ENCODE results near the gene GCNT2.
"Not testable (repeated sequence)": the region's sequence is repeated elsewhere in the genome, so short reads cannot be mapped to it uniquely, and the experiment has no call there.

GCNT2 gene

GRCh38 chr6:10665595-10665994 is 144.4 kb downstream of the GCNT2 start:
- not testable (repeated sequence) for DNase-seq

- no peak for DNase-seq
Measured at GRCh38 chr6:10668126-10668917, 147.2 kb downstream of the GCNT2 start.

- no peak for DNase-seq
Measured at GRCh38 chr6:10676403-10676802, 155.3 kb downstream of the GCNT2 start.

- no peak for DNase-seq
Measured at GRCh38 chr6:10678456-10678855, 157.3 kb downstream of the GCNT2 start.
